ENCODE data around the gene DCST1.
"Not testable (repeated sequence)": the region's sequence is repeated elsewhere in the genome, so short reads cannot be mapped to it uniquely, and the experiment has no call there.

GRCh38 chr1:154986736-154987135 lies 46.9 kb upstream of the DCST1 start:
- not testable (repeated sequence) for TF ChIP-seq CTCF (IDR thresholded peaks at IDR 0.05; ENCODE audit: low read depth, low read length, missing input control); EGR1 (IDR thresholded peaks at IDR 0.05; ENCODE audit: low read depth in 2 of 2); ZBTB33 (IDR thresholded peaks at IDR 0.05)

All from liver (tissue), 3 donors.